Measurements from ENCODE around the gene MTUS2.

DNA sequence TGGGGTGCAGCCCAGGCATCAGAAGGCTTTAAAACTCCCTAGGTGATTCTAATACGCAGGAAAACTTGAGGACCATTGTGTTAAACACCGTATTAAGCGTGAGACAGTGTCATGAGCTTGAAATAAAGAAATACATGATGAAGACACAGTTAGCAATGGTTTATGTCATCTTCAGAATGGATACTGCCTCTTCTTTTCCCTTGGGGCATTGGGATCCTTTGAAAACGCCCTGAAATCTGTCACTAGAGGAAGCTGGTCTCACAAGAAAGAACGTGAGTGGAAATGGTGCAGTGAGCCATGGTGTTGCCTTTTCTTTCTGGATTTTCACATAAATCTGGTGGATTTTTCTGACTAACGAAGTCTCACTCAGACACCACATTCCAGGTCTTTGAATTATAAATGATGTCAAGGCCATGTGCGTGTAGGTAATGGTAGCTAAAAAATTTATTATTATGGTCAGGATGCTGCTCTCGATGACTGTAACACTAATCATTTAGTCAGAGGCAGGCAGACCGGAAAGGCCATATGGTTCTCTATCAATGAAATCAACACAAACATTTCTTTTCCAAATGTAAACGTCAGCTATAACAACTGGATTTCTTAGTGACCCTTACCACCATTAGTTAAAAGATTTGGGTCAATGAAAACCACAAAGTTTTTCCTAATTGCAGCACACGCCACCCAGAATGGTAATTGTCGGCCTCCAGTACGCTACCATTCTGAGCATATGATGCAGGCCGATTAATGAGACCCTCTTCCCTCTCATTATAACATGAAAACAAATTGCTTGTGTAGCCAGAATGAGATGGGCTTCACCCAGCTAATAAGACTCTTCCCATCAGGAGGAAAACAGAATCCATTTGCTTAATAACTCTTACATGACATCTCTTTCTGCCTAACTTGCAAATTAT is 669.8 kb downstream of the MTUS2 start:
- TF ChIP-seq, protein P1, sequence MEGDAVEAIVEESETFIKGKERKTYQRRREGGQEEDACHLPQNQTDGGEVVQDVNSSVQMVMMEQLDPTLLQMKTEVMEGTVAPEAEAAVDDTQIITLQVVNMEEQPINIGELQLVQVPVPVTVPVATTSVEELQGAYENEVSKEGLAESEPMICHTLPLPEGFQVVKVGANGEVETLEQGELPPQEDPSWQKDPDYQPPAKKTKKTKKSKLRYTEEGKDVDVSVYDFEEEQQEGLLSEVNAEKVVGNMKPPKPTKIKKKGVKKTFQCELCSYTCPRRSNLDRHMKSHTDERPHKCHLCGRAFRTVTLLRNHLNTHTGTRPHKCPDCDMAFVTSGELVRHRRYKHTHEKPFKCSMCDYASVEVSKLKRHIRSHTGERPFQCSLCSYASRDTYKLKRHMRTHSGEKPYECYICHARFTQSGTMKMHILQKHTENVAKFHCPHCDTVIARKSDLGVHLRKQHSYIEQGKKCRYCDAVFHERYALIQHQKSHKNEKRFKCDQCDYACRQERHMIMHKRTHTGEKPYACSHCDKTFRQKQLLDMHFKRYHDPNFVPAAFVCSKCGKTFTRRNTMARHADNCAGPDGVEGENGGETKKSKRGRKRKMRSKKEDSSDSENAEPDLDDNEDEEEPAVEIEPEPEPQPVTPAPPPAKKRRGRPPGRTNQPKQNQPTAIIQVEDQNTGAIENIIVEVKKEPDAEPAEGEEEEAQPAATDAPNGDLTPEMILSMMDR (IDR thresholded peaks at IDR 0.05) = no peak
- no peak for TF ChIP-seq POLR2A (IDR thresholded peaks at IDR 0.05)
